Parathyroid adenoma (tissue), 2 donors: ENCODE results near the gene RHOH.

Source experiments
- H2AFZ ChIP-seq: fragments of 300-600 bp; sonication (generic); one replicate; pipeline ENCODE4 v1.7.0; 2017; ENCODE audit warnings: antibody characterized with exemption, mild to moderate bottlenecking
- H3K27ac ChIP-seq: fragments of 300-600 bp; sonication (generic); one replicate; pipeline ENCODE4 v1.7.0; 2017
- H3K27me3 ChIP-seq: fragments of 300-600 bp; sonication (generic); one replicate; pipeline ENCODE4 v1.7.0; 2017; ENCODE audit warnings: low read length; ENCODE audit not compliant: control insufficient read depth, insufficient read depth
- H3K36me3 ChIP-seq: fragments of 300-600 bp; sonication (generic); one replicate; pipeline ENCODE4 v1.7.0; 2017; ENCODE audit warnings: low read length; ENCODE audit not compliant: control insufficient read depth, insufficient read depth
- H3K4me1 ChIP-seq: fragments of 300-600 bp; sonication (generic); one replicate; pipeline ENCODE4 v1.7.0; 2017; ENCODE audit warnings: control low read depth
- H3K4me2 ChIP-seq: fragments of 300-600 bp; sonication (generic); one replicate; pipeline ENCODE4 v1.7.0; 2017; ENCODE audit warnings: low read length
- H3K4me3 ChIP-seq: fragments of 300-600 bp; sonication (generic); one replicate; pipeline ENCODE4 v1.7.0; 2017; ENCODE audit warnings: low read depth, low read length
- H3K79me2 ChIP-seq: fragments of 300-600 bp; sonication (generic); one replicate; pipeline ENCODE4 v1.7.0; 2017; ENCODE audit warnings: control low read depth
- H3K9ac ChIP-seq: fragments of 300-600 bp; sonication (generic); one replicate; pipeline ENCODE4 v1.7.0; 2017; ENCODE audit warnings: mild to moderate bottlenecking
- H3K9me3 ChIP-seq: fragments of 300-600 bp; sonication (generic); one replicate; pipeline ENCODE4 v1.7.0; 2017; ENCODE audit warnings: low read length; ENCODE audit not compliant: control insufficient read depth
- TF ChIP-seq, protein P1 (sequence below): fragments of 300-600 bp; sonication (generic); IDR thresholded peaks from one replicate; pipeline ENCODE4 v1.7.0; 2017; ENCODE audit warnings: antibody characterized with exemption, mild to moderate bottlenecking
- donor health status: primary hyperparathyroidism.

Gene RHOH

GRCh38 chr4:40199179-40199670 is 2.4 kb downstream of the RHOH start:
- H3K4me3 ChIP-seq, result no peak overlapping the region
- peak overlapping the region; percentile 4 for H3K27ac ChIP-seq

GRCh38 chr4:40199999-40200874 is 3.4 kb downstream of the RHOH start:
- Histone ChIP-seq H3K9me3 (no peaks in the 10 kb centered on the region), H3K36me3 (no peaks in the 10 kb centered on the region), H3K9ac (no peak overlapping the region), H3K27ac (no peak overlapping the region), H3K4me1 (no peaks in the 10 kb centered on the region), H3K4me3 (no peak overlapping the region), H3K79me2 (no peaks in the 10 kb centered on the region), H2AFZ (no peak overlapping the region), H3K27me3 (no peaks in the 10 kb centered on the region), H3K4me2 (no peak overlapping the region)
- TF ChIP-seq, protein P1, sequence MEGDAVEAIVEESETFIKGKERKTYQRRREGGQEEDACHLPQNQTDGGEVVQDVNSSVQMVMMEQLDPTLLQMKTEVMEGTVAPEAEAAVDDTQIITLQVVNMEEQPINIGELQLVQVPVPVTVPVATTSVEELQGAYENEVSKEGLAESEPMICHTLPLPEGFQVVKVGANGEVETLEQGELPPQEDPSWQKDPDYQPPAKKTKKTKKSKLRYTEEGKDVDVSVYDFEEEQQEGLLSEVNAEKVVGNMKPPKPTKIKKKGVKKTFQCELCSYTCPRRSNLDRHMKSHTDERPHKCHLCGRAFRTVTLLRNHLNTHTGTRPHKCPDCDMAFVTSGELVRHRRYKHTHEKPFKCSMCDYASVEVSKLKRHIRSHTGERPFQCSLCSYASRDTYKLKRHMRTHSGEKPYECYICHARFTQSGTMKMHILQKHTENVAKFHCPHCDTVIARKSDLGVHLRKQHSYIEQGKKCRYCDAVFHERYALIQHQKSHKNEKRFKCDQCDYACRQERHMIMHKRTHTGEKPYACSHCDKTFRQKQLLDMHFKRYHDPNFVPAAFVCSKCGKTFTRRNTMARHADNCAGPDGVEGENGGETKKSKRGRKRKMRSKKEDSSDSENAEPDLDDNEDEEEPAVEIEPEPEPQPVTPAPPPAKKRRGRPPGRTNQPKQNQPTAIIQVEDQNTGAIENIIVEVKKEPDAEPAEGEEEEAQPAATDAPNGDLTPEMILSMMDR, result no peak

More at GRCh38 chr4:40199179-40199670, 2.4 kb downstream of the RHOH start:
- Histone ChIP-seq H3K9me3 (no peaks in the 10 kb centered on the region), H3K4me1 (no peaks in the 10 kb centered on the region), H3K4me2 (no peak overlapping the region), H3K36me3 (no peaks in the 10 kb centered on the region), H3K9ac (no peak overlapping the region), H3K27me3 (no peaks in the 10 kb centered on the region), H3K79me2 (no peaks in the 10 kb centered on the region), H2AFZ (no peak overlapping the region)
- TF ChIP-seq, protein P1, result no peak

DNA sequence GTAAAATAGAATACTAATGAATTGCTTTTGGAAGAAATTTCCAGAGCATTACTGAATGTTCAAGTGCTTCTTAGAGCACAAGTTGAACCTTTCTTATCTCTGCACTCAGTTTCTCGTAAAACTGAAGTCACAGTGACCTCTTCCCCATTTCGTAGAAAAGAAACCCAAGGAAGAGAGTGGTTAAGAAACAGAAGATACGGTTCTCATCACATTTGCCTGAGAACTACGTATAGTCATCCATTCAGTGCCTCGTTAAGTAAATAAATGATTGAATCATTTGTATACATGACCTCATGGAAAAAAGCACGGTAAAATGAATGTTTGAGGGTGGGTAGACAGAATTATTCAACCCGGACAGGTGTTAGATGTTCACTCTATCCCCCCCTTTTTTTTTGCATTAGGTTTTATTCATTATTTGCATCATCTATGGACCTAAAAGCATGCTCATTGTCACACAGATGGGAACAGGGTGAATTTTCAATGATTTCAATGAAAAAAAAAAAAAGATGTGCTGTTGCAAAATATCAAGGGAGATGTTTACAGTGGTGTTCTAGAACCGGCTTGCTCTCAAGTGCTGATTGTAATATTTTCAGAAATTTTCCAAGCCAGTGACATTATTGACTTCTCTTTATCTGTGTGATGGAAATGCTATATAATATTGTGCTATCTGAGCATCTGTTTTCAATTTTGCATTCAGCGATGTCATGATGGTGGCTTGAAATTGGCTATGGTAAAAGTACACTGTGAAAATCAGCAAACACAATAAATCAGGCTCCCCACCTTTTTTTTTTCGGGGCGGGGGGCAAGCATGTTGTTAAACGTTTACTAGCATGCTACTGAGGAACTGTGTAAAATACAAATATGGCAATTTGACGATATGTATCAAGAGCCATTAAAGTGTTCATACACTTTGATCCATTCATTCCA is 4.3 kb downstream of the RHOH start:
- Histone ChIP-seq H3K36me3 (no peaks in the 10 kb centered on the region), H2AFZ (no peak overlapping the region), H3K4me2 (no peak overlapping the region), H3K4me1 (no peaks in the 10 kb centered on the region), H3K9me3 (no peaks in the 10 kb centered on the region), H3K27ac (no peak overlapping the region), H3K4me3 (no peak overlapping the region), H3K27me3 (no peaks in the 10 kb centered on the region), H3K9ac (no peak overlapping the region), H3K79me2 (no peaks in the 10 kb centered on the region)
- TF ChIP-seq, protein P1, result no peak

DNA sequence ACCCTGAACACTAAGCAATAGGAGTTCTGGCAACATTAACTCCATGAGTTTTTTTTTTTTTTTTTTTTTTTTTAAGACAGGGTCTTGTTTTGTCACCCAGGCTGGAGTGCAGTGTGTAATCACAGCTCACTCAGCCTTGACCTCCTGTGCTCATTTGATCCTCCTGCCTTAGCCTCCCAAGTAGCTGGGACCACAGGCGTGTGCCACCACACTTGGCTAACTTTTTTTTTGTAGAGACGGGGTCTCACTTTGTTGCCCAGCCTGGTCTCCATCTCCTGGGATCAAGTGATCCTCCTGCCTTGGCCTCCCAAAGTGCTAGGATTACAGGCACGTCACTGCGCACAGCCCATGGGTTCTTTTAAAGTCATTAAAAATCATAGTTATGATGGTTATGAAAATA is 5.1 kb downstream of the RHOH start:
- Histone ChIP-seq H3K4me3 (no peak overlapping the region), H3K9ac (no peak overlapping the region), H3K4me1 (no peaks in the 10 kb centered on the region), H3K27ac (no peak overlapping the region), H3K79me2 (no peaks in the 10 kb centered on the region), H2AFZ (no peak overlapping the region), H3K4me2 (no peak overlapping the region), H3K27me3 (no peaks in the 10 kb centered on the region), H3K36me3 (no peaks in the 10 kb centered on the region), H3K9me3 (no peaks in the 10 kb centered on the region)
- TF ChIP-seq, protein P1, result no peak
